Osteocyte (in vitro differentiated cells): Measurements from ENCODE around the gene SPATA4. TPM values are rescaled to one million over a fixed set of nuclear protein-coding genes. Genes with fewer than 3 reads are reported as not detected.

Experiments
- DNase-seq: peaks from one replicate; pipeline ENCODE4 v3.0.0; 2021; ENCODE audit warnings: mixed read lengths; ENCODE audit not compliant: unreplicated experiment; ENCODE audit errors: extremely low spot score
- H3K27ac Mint-ChIP-seq: one replicate; pipeline ENCODE4 v1.8.0; 2021; ENCODE audit warnings: mild to moderate bottlenecking, mixed read lengths; ENCODE audit not compliant: unreplicated experiment
- H3K27me3 Mint-ChIP-seq: one replicate; pipeline ENCODE4 v1.8.0; 2021; ENCODE audit warnings: mixed read lengths; ENCODE audit not compliant: unreplicated experiment
- H3K36me3 Mint-ChIP-seq: one replicate; pipeline ENCODE4 v1.8.0; 2021; ENCODE audit warnings: mixed read lengths; ENCODE audit not compliant: unreplicated experiment
- H3K4me1 Mint-ChIP-seq: one replicate; pipeline ENCODE4 v1.8.0; 2021; ENCODE audit warnings: mixed read lengths; ENCODE audit not compliant: unreplicated experiment
- H3K4me3 Mint-ChIP-seq: one replicate; pipeline ENCODE4 v1.8.0; 2021; ENCODE audit warnings: mild to moderate bottlenecking, moderate library complexity, mixed read lengths; ENCODE audit not compliant: unreplicated experiment
- H3K9me3 Mint-ChIP-seq: one replicate; pipeline ENCODE4 v1.8.0; 2021; ENCODE audit warnings: mixed read lengths; ENCODE audit not compliant: unreplicated experiment
- CTCF ChIP-seq: fragments of 200-600 bp; sonication (generic); IDR thresholded peaks from 2 replicates; pipeline ENCODE4 v1.5.0; 2021; ENCODE audit warnings: antibody characterized with exemption, mild to moderate bottlenecking, moderate library complexity
- total RNA-seq: library from RNA; stranded (reverse); gene quantifications from 2 replicates; pipeline ENCODE4 v1.2.1, GENCODE V29; 2021

SPATA4 gene
- total RNA-seq, 1 donor from 2014 or later = not detected

- H3K27me3 Mint-ChIP-seq = no peaks in the 10 kb centered on the region
- H3K27ac Mint-ChIP-seq = peak overlapping the region; percentile 8
- TF ChIP-seq CTCF = no peak
- peaks cover 35% of the 10 kb centered on the region for H3K4me1 Mint-ChIP-seq
- no peak overlapping the region for H3K4me3 Mint-ChIP-seq
- no peaks in the 10 kb centered on the region for H3K9me3 Mint-ChIP-seq
- no peaks in the 10 kb centered on the region for H3K36me3 Mint-ChIP-seq
- DNase-seq = no peak
Measured at GRCh38 chr4:176236946-176237345, 41.6 kb upstream of the SPATA4 start.

- H3K27me3 Mint-ChIP-seq = no peaks in the 10 kb centered on the region
- H3K9me3 Mint-ChIP-seq = no peaks in the 10 kb centered on the region
- no peaks in the 10 kb centered on the region for H3K36me3 Mint-ChIP-seq
- no peak overlapping the region for H3K4me3 Mint-ChIP-seq
- TF ChIP-seq CTCF = no peak
- peaks cover 8% of the 10 kb centered on the region for H3K4me1 Mint-ChIP-seq
- no peak overlapping the region for H3K27ac Mint-ChIP-seq
- DNase-seq = no peak
Measured at GRCh38 chr4:176230836-176231235, 35.5 kb upstream of the SPATA4 start.

GRCh38 chr4:176229645-176230044, 34.3 kb upstream of the SPATA4 start:
- Mint-ChIP-seq H3K9me3 (no peaks in the 10 kb centered on the region), H3K36me3 (no peaks in the 10 kb centered on the region), H3K27me3 (no peaks in the 10 kb centered on the region), H3K27ac (no peak overlapping the region), H3K4me3 (no peak overlapping the region), H3K4me1 (peaks cover 5% of the 10 kb centered on the region)
- no peak for DNase-seq
- no peak for TF ChIP-seq CTCF

GRCh38 chr4:176226736-176227135, 31.4 kb upstream of the SPATA4 start:
- no peak overlapping the region for H3K4me3 Mint-ChIP-seq
- no peaks in the 10 kb centered on the region for H3K9me3 Mint-ChIP-seq
- no peak overlapping the region for H3K27ac Mint-ChIP-seq
- TF ChIP-seq CTCF = no peak
- no peak for DNase-seq
- H3K36me3 Mint-ChIP-seq = no peaks in the 10 kb centered on the region
- no peaks in the 10 kb centered on the region for H3K4me1 Mint-ChIP-seq
- H3K27me3 Mint-ChIP-seq = no peaks in the 10 kb centered on the region

- DNase-seq = no peak
- Mint-ChIP-seq H3K9me3 (no peaks in the 10 kb centered on the region), H3K36me3 (no peaks in the 10 kb centered on the region), H3K4me3 (no peak overlapping the region), H3K27me3 (no peaks in the 10 kb centered on the region), H3K27ac (no peak overlapping the region), H3K4me1 (no peaks in the 10 kb centered on the region)
- no peak for TF ChIP-seq CTCF
Measured at GRCh38 chr4:176223561-176223960, 28.2 kb upstream of the SPATA4 start.
